ENCODE data around the gene FOXD1. TPM values are rescaled to one million over a fixed set of nuclear protein-coding genes. Genes with fewer than 3 reads are reported as not detected.

The FOXD1 gene
- total and polyA plus RNA-seq, 9 of the 15 experiments (the other 6 are each of a cell fraction or from before 2014, with no cell fraction given): 0.03 to 0.40 (median 0.10) TPM; not detected in 4

DNA sequence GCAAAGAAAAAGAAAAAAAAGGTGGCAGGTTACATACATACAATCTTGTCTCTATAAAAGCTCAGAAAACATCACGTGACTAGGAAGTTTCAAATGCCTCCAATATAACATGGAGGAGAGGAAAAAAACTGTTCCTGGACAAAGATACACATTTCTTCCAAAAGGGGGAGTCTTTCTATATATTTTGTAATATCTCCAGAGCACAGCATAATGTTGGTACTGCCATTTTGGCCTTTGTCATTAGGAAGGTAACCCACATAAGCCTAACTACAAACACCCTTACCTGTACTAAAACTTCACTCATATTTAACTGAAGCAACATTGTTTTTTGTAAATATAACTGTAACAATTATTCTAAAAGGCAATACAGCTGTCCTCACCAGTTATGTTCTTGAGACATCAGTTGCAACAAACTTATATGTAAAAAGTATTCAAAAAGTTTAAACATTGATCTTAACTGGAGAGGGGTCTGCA is 48.4 kb upstream of the FOXD1 start (continued):
- TF ChIP-seq, protein P1, sequence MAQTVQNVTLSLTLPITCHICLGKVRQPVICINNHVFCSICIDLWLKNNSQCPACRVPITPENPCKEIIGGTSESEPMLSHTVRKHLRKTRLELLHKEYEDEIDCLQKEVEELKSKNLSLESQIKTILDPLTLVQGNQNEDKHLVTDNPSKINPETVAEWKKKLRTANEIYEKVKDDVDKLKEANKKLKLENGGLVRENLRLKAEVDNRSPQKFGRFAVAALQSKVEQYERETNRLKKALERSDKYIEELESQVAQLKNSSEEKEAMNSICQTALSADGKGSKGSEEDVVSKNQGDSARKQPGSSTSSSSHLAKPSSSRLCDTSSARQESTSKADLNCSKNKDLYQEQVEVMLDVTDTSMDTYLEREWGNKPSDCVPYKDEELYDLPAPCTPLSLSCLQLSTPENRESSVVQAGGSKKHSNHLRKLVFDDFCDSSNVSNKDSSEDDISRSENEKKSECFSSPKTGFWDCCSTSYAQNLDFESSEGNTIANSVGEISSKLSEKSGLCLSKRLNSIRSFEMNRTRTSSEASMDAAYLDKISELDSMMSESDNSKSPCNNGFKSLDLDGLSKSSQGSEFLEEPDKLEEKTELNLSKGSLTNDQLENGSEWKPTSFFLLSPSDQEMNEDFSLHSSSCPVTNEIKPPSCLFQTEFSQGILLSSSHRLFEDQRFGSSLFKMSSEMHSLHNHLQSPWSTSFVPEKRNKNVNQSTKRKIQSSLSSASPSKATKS (CRISPR knock-in tag; IDR thresholded peaks at IDR 0.05): no peak
- TF ChIP-seq U2AF2 (optimal IDR thresholded peaks at IDR 0.05; ENCODE audit: low read depth, low read length) (no peak), FOS (IDR thresholded peaks at IDR 0.05; ENCODE audit: extremely low read depth, insufficient read length) (no peak), ZNF134 (CRISPR knock-in tag; conservative IDR thresholded peaks at IDR 0.05) (no peak), SIRT6 (IDR thresholded peaks at IDR 0.05; ENCODE audit: low read depth, low read length) (no peak), LEF1 (IDR thresholded peaks at IDR 0.05) (no peak), ZBED1 (IDR thresholded peaks at IDR 0.05) (no peak), KLF13 (tag; IDR thresholded peaks at IDR 0.05; ENCODE audit: borderline replicate concordance, low read depth) (no peak), PREB (CRISPR knock-in tag; IDR thresholded peaks at IDR 0.05) (no peak), CBFA2T3 (IDR thresholded peaks at IDR 0.05) (0 out of 2 replicates have a peak, but pooled peaks have one; percentile 6), SAFB2 (IDR thresholded peaks at IDR 0.05; ENCODE audit: borderline replicate concordance, low read depth, low read length, severe bottlenecking) (no peak), ZFP1 (CRISPR knock-in tag; IDR thresholded peaks at IDR 0.05) (no peak), SRSF7 (optimal IDR thresholded peaks at IDR 0.05; ENCODE audit: low read depth, low read length) (no peak), ZNF165 (CRISPR knock-in tag; IDR thresholded peaks at IDR 0.05; ENCODE audit: borderline replicate concordance) (no peak), CBX3 (IDR thresholded peaks at IDR 0.05; ENCODE audit: borderline replicate concordance in 1 of 2, low read length in 2 of 2) (peak in 1 of 2 experiments; percentile 57; a peak in 1 of 3 replicates), ZNF263 (CRISPR knock-in tag; IDR thresholded peaks at IDR 0.05; ENCODE audit: borderline replicate concordance) (no peak), DNMT1 (IDR thresholded peaks at IDR 0.05) (no peak), HCFC1 (IDR thresholded peaks at IDR 0.05; ENCODE audit: low read depth, low read length) (0 out of 2 replicates have a peak, but pooled peaks have one; percentile 27), OTX1 (CRISPR knock-in tag; IDR thresholded peaks at IDR 0.05) (no peak), PHB2 (IDR thresholded peaks at IDR 0.05; ENCODE audit: low read depth) (no peak), ZNF146 (CRISPR knock-in tag; IDR thresholded peaks at IDR 0.05; ENCODE audit: unreplicated experiment) (no peak), SMARCB1 (IDR thresholded peaks at IDR 0.05; ENCODE audit: insufficient read length, low read depth) (no peak), ZNF24 (IDR thresholded peaks at IDR 0.05) (no peak), THRAP3 (IDR thresholded peaks at IDR 0.05; ENCODE audit: borderline replicate concordance) (no peak), ZNF311 (CRISPR knock-in tag; IDR thresholded peaks at IDR 0.05) (no peak), EHMT2 (IDR thresholded peaks at IDR 0.05) (peak; percentile 63; the same call in 1 of the 2 replicates), ZSCAN29 (IDR thresholded peaks at IDR 0.05) (no peak), ZNF77 (CRISPR knock-in tag; IDR thresholded peaks at IDR 0.05) (no peak)
- TF ChIP-seq, protein P2, sequence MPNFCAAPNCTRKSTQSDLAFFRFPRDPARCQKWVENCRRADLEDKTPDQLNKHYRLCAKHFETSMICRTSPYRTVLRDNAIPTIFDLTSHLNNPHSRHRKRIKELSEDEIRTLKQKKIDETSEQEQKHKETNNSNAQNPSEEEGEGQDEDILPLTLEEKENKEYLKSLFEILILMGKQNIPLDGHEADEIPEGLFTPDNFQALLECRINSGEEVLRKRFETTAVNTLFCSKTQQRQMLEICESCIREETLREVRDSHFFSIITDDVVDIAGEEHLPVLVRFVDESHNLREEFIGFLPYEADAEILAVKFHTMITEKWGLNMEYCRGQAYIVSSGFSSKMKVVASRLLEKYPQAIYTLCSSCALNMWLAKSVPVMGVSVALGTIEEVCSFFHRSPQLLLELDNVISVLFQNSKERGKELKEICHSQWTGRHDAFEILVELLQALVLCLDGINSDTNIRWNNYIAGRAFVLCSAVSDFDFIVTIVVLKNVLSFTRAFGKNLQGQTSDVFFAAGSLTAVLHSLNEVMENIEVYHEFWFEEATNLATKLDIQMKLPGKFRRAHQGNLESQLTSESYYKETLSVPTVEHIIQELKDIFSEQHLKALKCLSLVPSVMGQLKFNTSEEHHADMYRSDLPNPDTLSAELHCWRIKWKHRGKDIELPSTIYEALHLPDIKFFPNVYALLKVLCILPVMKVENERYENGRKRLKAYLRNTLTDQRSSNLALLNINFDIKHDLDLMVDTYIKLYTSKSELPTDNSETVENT (CRISPR knock-in tag; IDR thresholded peaks at IDR 0.05): no peak

Data from K562 (cell line).